Brain microvascular endothelial cell (primary cell): ENCODE data around the gene OR52K1.

ENCODE experiments used
- DNase-seq: peaks from one replicate; pipeline ENCODE4 v3.0.0-alpha.2; 2020
- H3K27ac ChIP-seq: fragments of 250-450 bp; sonication (Bioruptor Pico); 2 replicates; pipeline ENCODE4 v1.5.1; 2020; ENCODE audit warnings: mild to moderate bottlenecking, moderate library complexity
- H3K27me3 ChIP-seq: fragments of 250-450 bp; sonication (Bioruptor Pico); replicated peaks from 2 replicates; pipeline ENCODE4 v1.5.1; 2020; ENCODE audit warnings: mild to moderate bottlenecking
- H3K36me3 ChIP-seq: fragments of 250-450 bp; sonication (Bioruptor Pico); replicated peaks from 2 replicates; pipeline ENCODE4 v1.5.1; 2020; ENCODE audit warnings: mild to moderate bottlenecking
- H3K4me3 ChIP-seq: 2 replicates; pipeline ENCODE4 v1.5.1; 2011; ENCODE audit warnings: low read depth, mild to moderate bottlenecking, control low read depth, low read length, moderate library complexity
- CTCF ChIP-seq: IDR thresholded peaks from 2 replicates; pipeline ENCODE4 v1.5.1; 2011; ENCODE audit warnings: low read depth, mild to moderate bottlenecking, moderate library complexity, low read length, control low read depth, inconsistent platforms; ENCODE audit errors: missing control alignments
- in situ Hi-C: cut with HindIII; loops from 2 replicates; pipeline ENCODE4 v1.10.0; 2017; ENCODE audit warnings: low sequenced_read_pairs, low pct_ligation_motif_present

Gene OR52K1

GRCh38 chr11:4464216-4465159 is 18.0 kb upstream of the OR52K1 start:
- H3K27me3 ChIP-seq = no peaks in the 10 kb centered on the region
- H3K27ac ChIP-seq = no peak overlapping the region
- in situ Hi-C loops = no loop called here
- no peak for TF ChIP-seq CTCF
- H3K4me3 ChIP-seq = no peak overlapping the region
- H3K36me3 ChIP-seq = no peaks in the 10 kb centered on the region
- DNase-seq = no peak

- in situ Hi-C loops = no loop called here
- DNase-seq = no peak
- H3K27ac ChIP-seq = no peak overlapping the region
- no peaks in the 10 kb centered on the region for H3K27me3 ChIP-seq
- TF ChIP-seq CTCF = no peak
- no peaks in the 10 kb centered on the region for H3K36me3 ChIP-seq
- H3K4me3 ChIP-seq = no peak overlapping the region
These were observed 17.0 kb upstream of the OR52K1 start for GRCh38 chr11:4465407-4465806.

GRCh38 chr11:4466131-4466870 is 16.1 kb upstream of the OR52K1 start:
- H3K36me3 ChIP-seq = no peaks in the 10 kb centered on the region
- H3K27me3 ChIP-seq = no peaks in the 10 kb centered on the region
- in situ Hi-C loops = no loop called here
- no peak for DNase-seq
- no peak overlapping the region for H3K4me3 ChIP-seq
- no peak overlapping the region for H3K27ac ChIP-seq
- no peak for TF ChIP-seq CTCF

- Histone ChIP-seq H3K4me3 (no peak overlapping the region), H3K36me3 (no peaks in the 10 kb centered on the region), H3K27me3 (no peaks in the 10 kb centered on the region), H3K27ac (no peak overlapping the region)
- no peak for TF ChIP-seq CTCF
- no peak for DNase-seq
- in situ Hi-C loops = no loop called here
These were observed 15.5 kb upstream of the OR52K1 start for GRCh38 chr11:4466871-4467442.

GRCh38 chr11:4467811-4468606 is 14.4 kb upstream of the OR52K1 start:
- no peak overlapping the region for H3K27ac ChIP-seq
- in situ Hi-C loops = no loop called here
- H3K4me3 ChIP-seq = no peak overlapping the region
- H3K36me3 ChIP-seq = no peaks in the 10 kb centered on the region
- H3K27me3 ChIP-seq = no peaks in the 10 kb centered on the region
- DNase-seq = no peak
- TF ChIP-seq CTCF = no peak
